GM10266 (cell line): ENCODE data around the gene CHEK1.

Experiments
- DNase-seq: peaks from one replicate; pipeline ENCODE4 v3.0.0; 2012; ENCODE audit errors: extremely low spot score
- CTCF ChIP-seq: IDR thresholded peaks from 2 replicates; pipeline ENCODE4 v1.5.1; 2012; ENCODE audit warnings: mild to moderate bottlenecking, low read depth; ENCODE audit not compliant: control insufficient read depth, insufficient read depth; ENCODE audit errors: missing control alignments

Gene CHEK1

GRCh38 chr11:125625630-125626287 is 796 bp downstream of the CHEK1 start:
- TF ChIP-seq CTCF: peak; percentile 0

GRCh38 chr11:125626288-125626950 is 1.5 kb downstream of the CHEK1 start:
- DNase-seq: peak; percentile 48
- TF ChIP-seq CTCF: peak; percentile 45

More at GRCh38 chr11:125625630-125626287, 796 bp downstream of the CHEK1 start:
- DNase-seq: peak; percentile 76

- DNase-seq: no peak
- no peak for TF ChIP-seq CTCF
These were observed 2.4 kb downstream of the CHEK1 start for GRCh38 chr11:125627236-125627910.

GRCh38 chr11:125637840-125638239 is 12.9 kb downstream of the CHEK1 start:
- no peak for DNase-seq
- no peak for TF ChIP-seq CTCF

GRCh38 chr11:125638315-125638714 is 13.4 kb downstream of the CHEK1 start:
- DNase-seq: no peak
- TF ChIP-seq CTCF: no peak

DNA sequence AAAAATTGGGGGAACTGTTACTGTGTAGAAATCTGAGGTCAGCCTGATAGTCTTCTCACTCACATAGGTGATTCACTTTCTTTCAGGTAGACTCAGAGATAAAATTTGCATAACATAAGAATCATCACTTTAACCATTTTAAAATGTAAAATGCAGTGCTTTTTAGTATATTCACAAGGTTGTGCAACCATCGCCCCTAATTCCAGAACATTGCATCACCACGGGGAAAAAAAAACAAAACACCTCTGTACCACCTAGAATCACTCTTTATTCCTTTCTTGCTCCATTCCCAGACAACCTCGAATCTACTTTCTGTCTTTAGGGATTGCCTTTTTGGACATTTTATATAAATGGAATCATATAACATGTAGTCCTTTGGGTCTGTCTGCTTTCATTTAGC is 20.9 kb downstream of the CHEK1 start:
- DNase-seq: no peak
- TF ChIP-seq CTCF: no peak
